H1 (cell line): ENCODE data around the gene KCNRG. TPM values are rescaled to one million over a fixed set of nuclear protein-coding genes. Genes with fewer than 3 reads are reported as not detected.

Experiments used
- HDAC2 ChIP-seq, 2 experiments: fragments of 300-600 bp in 1 of 2; sonication (generic) in 1 of 2; IDR thresholded peaks; 2 replicates each; pipeline ENCODE4 v1.6.1; 2011 to 2012; ENCODE audit warnings: low read depth in 2 of 2, low read length in 2 of 2, mild to moderate bottlenecking in 2 of 2, moderate library complexity in 2 of 2, borderline replicate concordance in 1 of 2, inconsistent platforms in 1 of 2
- KDM4A ChIP-seq: IDR thresholded peaks from one replicate; pipeline ENCODE4 v1.7.1; 2012; ENCODE audit warnings: low read depth, mild to moderate bottlenecking, moderate library complexity, low read length, inconsistent platforms; ENCODE audit not compliant: severe bottlenecking
- POLR2AphosphoS5 ChIP-seq: IDR thresholded peaks from 2 replicates; pipeline ENCODE4 v1.6.1; 2011; ENCODE audit warnings: low read depth, low read length
- SP2 ChIP-seq: IDR thresholded peaks from 2 replicates; pipeline ENCODE4 v1.6.1; 2012; ENCODE audit warnings: mild to moderate bottlenecking, low read length, inconsistent platforms
- SRF ChIP-seq: IDR thresholded peaks from 2 replicates; pipeline ENCODE4 v1.6.1; 2011; ENCODE audit warnings: mild to moderate bottlenecking, low read depth, low read length, moderate library complexity
- TAF1 ChIP-seq: IDR thresholded peaks from 2 replicates; pipeline ENCODE4 v1.6.1; 2011; ENCODE audit warnings: mild to moderate bottlenecking, low read depth, low read length
- polyA plus RNA-seq, 7 experiments: library from polyadenylated mRNA; depleted of rRNA in 3 of 7; stranded (reverse) in 5 of 7; unstranded in 2 of 7; fragments of >200 nt in 5 of 7; fragments of 200-250 nt in 2 of 7; gene quantifications; 1 replicate in 5 of 7; 2 replicates in 1 of 7; 4 replicates in 1 of 7; pipeline versions ENCODE4 v1.2.1 to v1.2.3, GENCODE V29; 2011 to 2013; ENCODE audit warnings: missing spikeins in 2 of 7, mixed read lengths in 2 of 7
- total RNA-seq: library from RNA; stranded (reverse); fragmentation: NEBNext Ultra II Directional; extraction: Animal tissue kit (Norgen Biotek cat#: 25700); gene quantifications from 2 replicates; pipeline ENCODE4 v1.2.1, GENCODE V29; 2021
- TF ChIP-seq, protein P1 (sequence below): IDR thresholded peaks from 2 replicates; pipeline ENCODE4 v1.6.1; 2011; ENCODE audit warnings: low read depth, mild to moderate bottlenecking, low read length; ENCODE audit not compliant: insufficient read depth

KCNRG gene
- total and polyA plus RNA-seq, 2 of the 8 experiments (the other 6 are each of a cell fraction or from before 2014, with no cell fraction given): 0.65 to 1.2 TPM

DNA sequence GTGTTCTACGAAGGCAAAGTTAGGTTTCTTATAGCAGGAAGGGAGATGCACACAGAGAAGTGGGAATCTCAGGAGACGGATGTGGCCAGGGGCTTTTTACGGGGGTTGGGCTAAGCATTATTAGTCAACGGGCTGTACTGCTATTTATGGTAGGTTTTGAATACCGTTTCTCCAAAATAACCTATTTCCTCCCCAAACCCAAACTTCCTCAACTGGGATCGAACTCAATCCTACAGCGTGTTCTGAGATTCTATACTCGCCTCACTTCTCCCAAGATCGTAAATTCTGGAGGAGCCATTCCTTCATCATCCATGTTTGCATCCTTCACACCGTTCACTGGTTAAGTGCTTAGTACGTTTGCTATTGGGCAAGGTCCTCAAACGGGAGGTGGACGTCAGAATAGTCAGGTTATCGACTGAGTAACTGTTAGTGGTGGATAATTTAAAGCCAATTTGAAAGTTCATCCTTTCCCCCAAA, 19.6 kb upstream of the KCNRG start (continued):
- TF ChIP-seq, protein P1, sequence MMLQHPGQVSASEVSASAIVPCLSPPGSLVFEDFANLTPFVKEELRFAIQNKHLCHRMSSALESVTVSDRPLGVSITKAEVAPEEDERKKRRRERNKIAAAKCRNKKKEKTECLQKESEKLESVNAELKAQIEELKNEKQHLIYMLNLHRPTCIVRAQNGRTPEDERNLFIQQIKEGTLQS: no peak
- TF ChIP-seq TAF1: no peak
- TF ChIP-seq KDM4A: no peak
- no peak for TF ChIP-seq HDAC2 (IDR thresholded peaks at IDR 0.05; ENCODE audit: borderline replicate concordance in 1 of 2, low read depth in 2 of 2, low read length in 2 of 2)
- no peak for TF ChIP-seq SP2
- TF ChIP-seq POLR2AphosphoS5: no peak
- no peak for TF ChIP-seq SRF
